ENCODE data around the gene FIS1.

GRCh38 chr7:101273206-101273605, 28.3 kb upstream of the FIS1 start:
- TF ChIP-seq POLR2A (IDR thresholded peaks at IDR 0.05; ENCODE audit: borderline replicate concordance, extremely low read depth, insufficient read depth, insufficient read length) (no peak), REST (IDR thresholded peaks at IDR 0.05; ENCODE audit: low read depth) (no peak)
